ENCODE data around the gene SETBP1. TPM values are rescaled to one million over a fixed set of nuclear protein-coding genes. Genes with fewer than 3 reads are reported as not detected.

Gene SETBP1
- total and polyA plus RNA-seq, 8 donors: 19.7 to 27.5 (median 21.5) TPM

GRCh38 chr18:45034179-45034578 lies 353.5 kb downstream of the SETBP1 start:
- no peak overlapping the region for H3K27ac ChIP-seq
- ATAC-seq: no peak
- no peak for TF ChIP-seq CTCF (IDR thresholded peaks at IDR 0.05)

GRCh38 chr18:45037618-45038017 lies 356.9 kb downstream of the SETBP1 start:
- Histone ChIP-seq H3K27ac (no peak overlapping the region), H3K4me1 (no peaks in the 10 kb centered on the region), H3K9me3 (no peaks in the 10 kb centered on the region), H3K27me3 (no peaks in the 10 kb centered on the region), H3K36me3 (no peaks in the 10 kb centered on the region), H3K4me3 (no peak overlapping the region)
- ATAC-seq: no peak
- no peak for TF ChIP-seq CTCF (IDR thresholded peaks at IDR 0.05)
- intact Hi-C loops (cut with DNase I): no loop called here
- DNase-seq: no peak

More at GRCh38 chr18:45034179-45034578, 353.5 kb downstream of the SETBP1 start:
- intact Hi-C loops (cut with DNase I): no loop called here
- no peaks in the 10 kb centered on the region for H3K9me3 ChIP-seq
- no peak for DNase-seq
- H3K36me3 ChIP-seq: no peaks in the 10 kb centered on the region
- no peaks in the 10 kb centered on the region for H3K27me3 ChIP-seq
- H3K4me1 ChIP-seq: no peaks in the 10 kb centered on the region
- no peak overlapping the region for H3K4me3 ChIP-seq

GRCh38 chr18:45039376-45039775 lies 358.7 kb downstream of the SETBP1 start:
- DNase-seq (no peak), ATAC-seq (no peak)
- Histone ChIP-seq H3K27ac (no peak overlapping the region), H3K9me3 (no peaks in the 10 kb centered on the region), H3K4me3 (no peak overlapping the region), H3K4me1 (no peaks in the 10 kb centered on the region), H3K27me3 (no peaks in the 10 kb centered on the region), H3K36me3 (no peaks in the 10 kb centered on the region)
- intact Hi-C loops (cut with DNase I): no loop called here
- no peak for TF ChIP-seq CTCF (IDR thresholded peaks at IDR 0.05)

- Histone ChIP-seq H3K9me3 (no peaks in the 10 kb centered on the region), H3K27ac (no peak overlapping the region), H3K4me1 (no peaks in the 10 kb centered on the region), H3K27me3 (no peaks in the 10 kb centered on the region), H3K4me3 (no peak overlapping the region), H3K36me3 (no peaks in the 10 kb centered on the region)
- ATAC-seq (no peak), DNase-seq (no peak)
- intact Hi-C loops (cut with DNase I): no loop called here
- no peak for TF ChIP-seq CTCF (IDR thresholded peaks at IDR 0.05)
Observed at GRCh38 chr18:45040879-45041278, 360.2 kb downstream of the SETBP1 start.

- H3K9me3 ChIP-seq: no peaks in the 10 kb centered on the region
- H3K4me3 ChIP-seq: no peak overlapping the region
- H3K27ac ChIP-seq: no peak overlapping the region
- peaks cover 0 to 2% of the 10 kb centered on the region in 2 donors for H3K4me1 ChIP-seq
- H3K27me3 ChIP-seq: no peaks in the 10 kb centered on the region
- DNase-seq: no peak
- ATAC-seq: no peak
- no peaks in the 10 kb centered on the region for H3K36me3 ChIP-seq
- intact Hi-C loops (cut with DNase I): no loop called here
- TF ChIP-seq CTCF (IDR thresholded peaks at IDR 0.05): no peak
Observed at GRCh38 chr18:45044787-45045186, 364.1 kb downstream of the SETBP1 start.

Measured in left lung (tissue), 10 donors.